GM12891 (cell line): Measurements from ENCODE around the gene ZNF334.

ENCODE experiments used
- POLR2A ChIP-seq: IDR thresholded peaks from 2 replicates; pipeline ENCODE4 v1.6.1; 2011; ENCODE audit warnings: low read depth, low read length, control low read depth
- POLR2AphosphoS5 ChIP-seq: IDR thresholded peaks from 2 replicates; pipeline ENCODE4 v1.6.1; 2011; ENCODE audit warnings: low read depth, low read length, control low read depth
- POU2F2 ChIP-seq: IDR thresholded peaks from 2 replicates; pipeline ENCODE4 v1.6.1; 2011; ENCODE audit warnings: low read depth, mild to moderate bottlenecking, control low read depth, low read length, moderate library complexity
- SPI1 ChIP-seq: IDR thresholded peaks from 2 replicates; pipeline ENCODE4 v1.6.1; 2011; ENCODE audit warnings: low read depth, low read length, control low read depth
- TAF1 ChIP-seq: IDR thresholded peaks from 2 replicates; pipeline ENCODE4 v1.6.1; 2011; ENCODE audit warnings: low read depth, low read length, control low read depth

- TF ChIP-seq POLR2A (no peak), POLR2AphosphoS5 (no peak), POU2F2 (no peak), TAF1 (no peak), SPI1 (no peak)
Measured at GRCh38 chr20:46456255-46457028, 56.9 kb downstream of the ZNF334 start.
